Activated CD4-positive, alpha-beta T cell treated with anti-CD3 and anti-CD28 coated beads, Interleukin-2, amount 50 U/mL, for 48 hours (primary cell): ENCODE measurements around the gene IL25.

Experiments used
- DNase-seq, 2 experiments: peaks; one replicate each; pipeline ENCODE4 v3.0.0-alpha.2; 2020

IL25 gene

DNA sequence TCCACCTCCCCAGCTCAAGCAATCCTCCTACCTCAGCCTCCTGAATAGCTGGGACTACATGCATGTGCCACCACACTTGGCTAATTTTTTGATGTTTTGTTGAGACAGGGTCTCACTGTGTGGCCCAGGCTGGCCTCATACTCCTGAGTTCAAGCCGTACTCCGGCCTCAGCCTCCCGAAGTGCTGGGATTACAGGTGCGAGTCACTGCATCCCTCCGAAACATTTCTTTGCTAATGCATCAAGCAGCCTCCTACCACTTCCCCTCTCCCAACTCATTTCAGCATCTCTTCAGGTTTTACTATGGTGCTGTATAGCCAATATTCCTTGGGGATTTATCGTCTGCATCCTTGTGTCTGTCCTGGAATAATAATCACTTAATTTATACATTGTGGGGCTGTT, 17.6 kb upstream of the IL25 start:
- DNase-seq, result no peak

DNA sequence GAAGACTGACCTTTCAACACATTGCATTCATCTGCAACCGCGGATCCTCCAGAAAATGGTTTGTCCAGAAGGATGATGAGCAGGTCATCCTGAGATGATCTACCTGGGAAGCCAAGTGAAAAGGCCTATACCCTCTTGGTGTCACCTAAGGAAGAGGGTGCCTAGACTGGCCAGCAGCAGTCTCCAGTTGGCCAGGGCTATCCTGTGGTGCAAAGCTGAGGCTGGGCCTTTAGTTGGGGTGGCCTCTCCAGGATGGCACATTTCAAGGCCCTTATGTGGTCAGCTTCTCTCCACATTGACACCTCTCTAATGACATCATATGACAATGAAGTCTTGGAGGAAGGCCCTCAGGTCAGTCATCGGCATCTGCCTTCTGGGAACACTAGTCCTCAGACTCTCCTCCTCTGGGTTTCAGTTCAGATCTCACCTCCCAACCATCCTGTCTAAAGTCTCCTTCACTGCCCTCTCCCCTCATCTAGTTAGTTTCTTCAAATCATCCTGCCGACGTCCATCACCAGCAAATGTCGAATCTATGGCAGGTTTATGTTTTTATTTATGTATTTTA, 16.7 kb upstream of the IL25 start:
- no peak for DNase-seq

DNA sequence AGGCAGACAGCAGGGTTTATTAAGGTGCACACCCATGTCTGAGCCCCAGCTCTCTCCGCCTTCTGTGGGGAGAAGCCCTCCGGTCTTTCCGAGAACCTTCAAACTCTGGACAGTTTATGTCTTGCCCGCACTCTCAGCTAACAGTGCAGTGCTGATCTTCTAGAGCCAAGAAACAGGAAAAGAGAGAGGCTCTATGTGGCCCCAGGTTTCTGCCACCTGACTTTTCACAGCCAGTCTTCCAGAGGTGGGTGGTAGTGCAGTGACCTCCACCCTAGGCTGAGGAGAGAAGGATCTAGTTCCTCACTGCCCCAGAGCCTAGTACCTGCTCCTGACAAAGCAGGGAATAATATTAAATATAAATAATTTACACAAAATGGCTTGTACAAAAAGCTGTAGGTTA, 15.9 kb upstream of the IL25 start:
- no peak for DNase-seq

DNA sequence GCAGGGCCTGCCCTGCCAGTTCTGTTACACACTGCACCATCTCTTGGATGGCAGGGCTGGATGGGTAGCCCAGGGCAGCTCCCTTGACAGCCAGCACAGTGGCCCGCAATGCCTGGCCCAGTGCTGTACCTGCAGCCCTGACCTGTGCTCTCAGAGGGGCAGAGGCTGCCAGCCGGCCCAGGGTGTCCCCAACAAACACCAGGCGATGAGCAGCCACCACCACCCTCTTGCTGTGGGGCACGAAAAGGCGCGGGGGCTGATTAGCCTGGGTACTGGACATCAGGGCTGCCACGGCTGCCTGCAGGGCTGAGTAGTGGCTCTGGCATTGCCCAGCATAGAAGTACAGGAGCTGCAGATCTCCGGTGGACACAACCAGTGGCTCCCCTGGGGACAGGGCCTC, 15.3 kb upstream of the IL25 start:
- no peak for DNase-seq

DNA sequence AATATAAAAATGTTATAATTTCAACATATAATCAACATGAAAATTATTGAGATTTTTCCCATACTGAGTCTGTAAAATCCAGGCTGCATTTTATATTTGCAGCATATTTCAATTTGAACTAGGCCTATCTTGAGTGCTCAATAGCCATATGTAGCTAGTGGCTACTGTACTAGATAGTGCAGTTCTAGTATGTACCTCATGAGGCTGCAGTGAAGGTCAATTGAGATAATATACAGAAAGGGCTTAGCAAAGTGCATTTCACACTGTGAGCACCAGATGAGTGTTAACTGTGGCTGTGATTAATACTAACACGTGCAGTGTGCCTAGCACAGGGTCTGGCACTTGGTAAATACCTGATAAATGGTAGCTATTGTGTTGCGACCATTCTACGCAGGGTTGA, 14.6 kb upstream of the IL25 start:
- no peak for DNase-seq

DNA sequence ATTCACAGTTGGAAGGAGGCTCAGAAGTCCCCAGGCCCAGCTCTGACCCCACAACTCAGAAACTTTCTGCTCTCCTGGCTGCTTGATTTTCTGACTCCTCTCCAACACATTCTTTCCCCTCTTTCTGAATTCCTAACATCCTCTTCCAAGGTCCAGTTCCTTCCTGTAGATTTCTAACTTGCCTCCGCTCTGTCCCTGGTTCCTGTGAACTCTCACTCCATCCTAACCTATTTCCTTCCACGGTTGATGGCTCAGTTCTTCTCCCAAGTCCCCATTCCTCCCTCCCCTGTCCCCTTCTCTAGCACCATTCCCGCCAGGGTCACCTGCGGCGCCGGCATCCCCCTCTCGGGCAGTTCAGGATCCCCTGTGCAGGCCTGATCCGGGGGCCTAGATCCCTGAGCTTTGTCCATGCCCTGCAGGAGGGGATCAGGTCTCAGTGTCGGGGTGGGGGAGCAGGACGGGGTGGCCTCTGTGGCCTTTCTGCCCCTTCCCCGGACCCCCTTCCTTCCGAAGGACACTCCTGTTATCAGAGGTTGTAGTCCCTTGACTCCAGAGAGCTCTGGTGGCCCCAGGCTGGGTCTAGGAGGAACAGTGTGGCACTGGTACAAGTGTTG, 13.9 kb upstream of the IL25 start:
- DNase-seq, result no peak

DNA sequence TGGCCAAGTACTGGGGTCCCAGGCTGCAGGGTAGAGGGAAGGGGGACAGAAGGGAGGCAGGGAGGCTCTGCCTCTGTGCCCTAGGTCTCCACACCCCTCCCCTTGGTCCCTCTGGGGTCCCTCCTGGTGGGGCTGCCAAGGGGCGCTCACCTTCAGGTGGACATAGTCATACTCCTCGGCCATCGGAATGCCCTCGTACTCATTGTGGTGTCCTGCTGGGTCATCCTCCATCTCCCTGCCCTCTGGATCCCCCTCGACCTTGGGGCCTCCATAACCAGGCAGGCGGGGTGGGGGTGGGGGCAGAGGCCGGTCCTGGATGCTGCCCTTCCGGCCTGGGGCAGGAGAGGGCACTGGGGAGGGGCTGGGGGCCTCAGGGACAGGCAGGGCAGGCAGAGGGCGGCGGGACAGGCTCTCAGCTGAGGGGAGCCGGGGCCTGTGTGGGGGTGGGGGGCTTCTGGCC, 13.4 kb upstream of the IL25 start:
- DNase-seq, result no peak

DNA sequence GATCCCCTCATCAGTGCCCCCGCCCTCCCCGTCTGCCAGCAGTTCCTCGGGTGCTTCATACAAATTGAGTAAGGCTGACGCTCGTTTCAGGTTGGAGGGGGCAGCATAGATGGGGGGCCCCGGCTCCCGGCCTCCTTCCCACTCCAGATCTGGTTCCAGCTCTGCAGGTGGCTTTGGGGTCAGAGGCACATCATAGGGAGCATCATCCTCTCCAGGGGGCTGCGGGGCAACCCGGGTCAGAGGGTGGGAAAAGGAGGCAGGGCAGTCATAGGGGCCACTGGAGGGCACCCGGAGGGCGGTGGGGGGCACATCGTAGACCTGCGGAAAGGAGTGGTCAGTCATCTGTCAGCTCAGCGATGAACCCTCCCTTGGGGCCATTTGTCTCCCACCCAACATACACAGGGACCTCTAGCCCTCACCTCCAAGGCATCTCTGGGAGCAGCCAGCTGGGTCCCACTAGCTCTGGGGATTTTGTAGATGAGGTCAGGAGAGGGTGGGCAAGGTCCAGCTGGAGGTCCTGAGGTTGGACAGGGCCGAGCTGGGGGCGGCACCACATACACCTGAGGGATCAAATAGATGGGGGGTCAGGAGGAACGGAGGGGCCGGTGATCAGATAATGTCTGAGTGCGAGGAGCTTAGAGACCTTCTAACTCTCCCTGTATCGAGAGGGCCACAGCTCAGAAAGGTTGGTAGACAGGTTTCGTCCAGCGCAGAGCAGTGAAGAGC, 12.7 kb upstream of the IL25 start:
- no peak for DNase-seq

DNA sequence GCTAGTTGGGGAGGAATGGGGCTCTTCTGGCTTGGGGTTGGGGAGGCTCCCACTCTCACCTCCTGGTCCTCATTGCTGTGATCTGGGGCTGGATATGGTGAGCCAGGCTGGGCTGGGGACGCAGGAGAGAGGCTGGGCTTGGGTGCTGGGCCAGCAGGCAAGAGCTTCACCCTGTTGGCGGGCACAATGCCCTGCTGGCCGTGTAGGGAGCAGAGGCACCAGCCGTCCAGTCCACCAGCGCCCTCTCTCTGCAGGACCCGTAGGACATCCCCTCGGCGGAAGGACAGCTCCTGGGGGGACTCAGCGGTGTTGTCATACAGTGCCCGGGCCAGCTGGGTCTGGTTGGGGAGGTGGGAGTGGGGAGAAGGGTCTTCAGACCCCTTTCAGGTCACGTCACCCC, 12.1 kb upstream of the IL25 start:
- no peak for DNase-seq

DNA sequence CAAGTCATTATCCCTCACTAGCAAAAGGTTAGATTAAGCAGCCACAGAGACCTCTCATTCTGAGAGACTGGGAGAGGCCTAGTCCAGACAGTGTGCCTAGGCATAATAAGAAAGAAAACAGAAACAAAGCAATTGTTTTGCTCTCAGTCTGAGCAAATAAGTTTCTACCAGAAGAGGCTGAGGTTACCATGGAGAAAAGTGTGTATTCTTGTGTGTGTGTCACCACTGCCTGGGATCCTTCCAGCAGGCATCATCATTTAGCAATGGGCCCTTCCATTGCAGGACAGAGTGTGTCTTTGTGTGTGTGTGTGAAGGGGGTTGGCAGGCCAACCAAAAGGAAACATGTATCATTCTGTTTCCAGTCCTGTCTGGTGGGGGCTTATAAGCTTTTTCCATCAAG, 11.3 kb upstream of the IL25 start:
- no peak for DNase-seq

DNA sequence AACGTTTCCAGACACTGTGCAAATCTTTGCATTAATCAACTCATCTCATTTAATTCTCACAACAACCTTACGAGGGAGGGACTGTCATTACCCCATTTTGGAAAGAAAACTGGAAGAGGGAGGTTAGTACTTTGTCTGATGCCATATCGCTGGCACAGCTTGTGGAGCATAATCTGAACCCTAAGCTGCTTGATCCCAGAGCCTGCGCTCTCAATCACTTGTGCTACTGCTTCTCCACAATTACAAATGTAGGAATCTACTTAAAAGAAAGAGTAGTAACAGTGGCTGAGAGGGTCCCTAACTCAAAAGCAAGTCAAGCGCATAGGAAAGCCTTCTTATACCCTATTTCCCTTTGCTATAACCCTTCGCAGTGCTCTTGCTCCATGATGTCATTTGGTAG, 10.8 kb upstream of the IL25 start:
- no peak for DNase-seq

DNA sequence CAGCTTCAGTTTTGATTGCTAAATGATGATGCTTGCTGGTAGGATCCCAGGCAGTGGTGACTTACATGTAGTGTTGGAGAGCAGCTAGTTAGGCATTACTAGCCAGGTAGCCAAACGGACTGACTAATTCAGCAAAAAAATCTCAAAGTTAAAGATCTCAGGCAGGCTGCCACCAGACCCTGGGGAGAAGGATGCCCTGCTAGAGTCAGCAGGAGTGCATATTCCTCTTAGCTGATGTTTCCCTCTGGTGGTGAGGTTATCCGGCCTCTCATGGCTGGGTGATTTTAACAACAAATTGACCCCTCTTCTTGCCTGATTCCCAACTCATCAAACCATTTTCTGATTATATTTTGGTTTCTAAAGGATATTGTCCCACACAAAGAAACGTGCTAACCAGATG, 10.4 kb upstream of the IL25 start:
- no peak for DNase-seq

DNA sequence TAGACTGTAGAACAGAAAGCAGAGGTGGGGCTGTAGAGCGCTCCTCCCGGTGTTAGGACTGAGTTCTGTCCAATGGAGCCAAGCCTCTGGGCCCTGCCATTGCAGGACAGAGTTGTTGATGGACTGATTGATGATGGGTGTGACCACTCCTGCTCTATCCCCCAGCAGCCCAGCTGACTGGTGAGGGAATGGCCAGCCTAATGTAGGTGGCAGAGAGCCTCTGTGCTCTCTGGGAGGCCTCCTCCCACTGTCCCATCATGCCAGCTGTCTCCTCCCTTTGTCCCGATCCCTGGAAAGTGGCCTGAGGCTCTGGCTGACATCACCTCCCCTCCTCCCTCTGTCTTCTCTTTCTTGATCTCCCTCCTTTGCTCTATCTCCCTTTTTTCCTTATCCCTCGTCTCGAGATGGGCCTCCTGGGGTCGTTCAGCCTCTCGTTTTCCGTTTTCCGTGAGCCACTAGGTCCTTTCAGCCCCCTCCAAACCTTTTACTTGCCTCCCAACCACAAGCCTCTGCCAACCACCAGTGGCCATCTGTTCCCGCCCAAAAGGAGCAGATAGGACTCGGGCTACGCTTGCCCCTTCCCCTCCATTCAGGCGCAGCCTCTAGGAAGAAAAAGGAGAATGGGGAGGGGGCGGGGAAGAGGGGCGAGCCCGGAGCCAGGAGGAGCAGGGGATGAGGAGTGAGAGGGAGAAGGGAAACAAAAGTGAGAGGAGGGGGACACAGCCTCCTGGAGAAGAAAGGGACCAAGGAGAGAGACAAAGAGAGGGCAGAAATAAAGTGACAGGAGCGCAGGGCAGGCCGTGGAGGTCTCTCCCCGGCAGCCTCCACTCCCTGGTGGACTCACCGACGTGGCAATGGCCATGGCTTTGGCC, 8.2 kb upstream of the IL25 start:
- DNase-seq, result no peak

DNA sequence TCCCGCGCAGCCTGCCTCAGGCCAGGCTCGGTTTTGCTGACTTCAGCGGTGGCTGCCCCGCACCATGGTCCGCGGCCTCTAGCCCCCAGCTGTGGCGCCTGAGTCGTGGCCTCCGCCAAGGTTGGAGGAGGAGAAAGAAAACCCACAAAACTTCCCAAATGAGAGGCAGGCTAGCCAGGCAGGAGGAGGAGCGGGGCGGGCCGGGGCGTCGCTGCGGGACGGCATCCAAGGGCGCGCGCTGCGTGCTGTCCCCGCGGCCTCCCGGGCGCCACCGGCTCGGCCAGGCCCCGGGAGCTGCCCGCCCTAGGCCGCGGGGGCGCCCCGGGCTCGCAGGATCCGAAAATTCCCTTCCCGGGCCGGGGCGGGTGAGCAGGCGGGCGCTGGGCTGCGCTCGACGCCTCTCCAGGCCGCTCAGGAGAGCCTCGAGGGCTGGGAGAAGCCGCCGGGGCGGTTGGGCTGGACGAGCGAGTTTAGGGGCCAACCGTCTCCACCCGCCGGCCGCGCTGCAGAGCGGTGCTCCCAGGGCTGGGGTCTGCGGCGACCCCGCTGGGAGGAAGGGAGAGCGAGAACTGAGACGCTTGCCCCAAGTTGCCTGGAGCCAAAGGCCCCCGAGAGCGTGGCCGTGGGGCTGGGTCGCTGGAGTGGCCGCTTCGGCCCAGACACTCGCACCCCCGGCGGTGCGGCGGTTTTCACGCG, 7.4 kb upstream of the IL25 start, which contains the start of gene EFS:
TSS of gene EFS (minus strand) at position 137 of the 696 bp plus-strand sequence. CDS start 147 bp downstream, outside the sequence.
- no peak for DNase-seq

DNA sequence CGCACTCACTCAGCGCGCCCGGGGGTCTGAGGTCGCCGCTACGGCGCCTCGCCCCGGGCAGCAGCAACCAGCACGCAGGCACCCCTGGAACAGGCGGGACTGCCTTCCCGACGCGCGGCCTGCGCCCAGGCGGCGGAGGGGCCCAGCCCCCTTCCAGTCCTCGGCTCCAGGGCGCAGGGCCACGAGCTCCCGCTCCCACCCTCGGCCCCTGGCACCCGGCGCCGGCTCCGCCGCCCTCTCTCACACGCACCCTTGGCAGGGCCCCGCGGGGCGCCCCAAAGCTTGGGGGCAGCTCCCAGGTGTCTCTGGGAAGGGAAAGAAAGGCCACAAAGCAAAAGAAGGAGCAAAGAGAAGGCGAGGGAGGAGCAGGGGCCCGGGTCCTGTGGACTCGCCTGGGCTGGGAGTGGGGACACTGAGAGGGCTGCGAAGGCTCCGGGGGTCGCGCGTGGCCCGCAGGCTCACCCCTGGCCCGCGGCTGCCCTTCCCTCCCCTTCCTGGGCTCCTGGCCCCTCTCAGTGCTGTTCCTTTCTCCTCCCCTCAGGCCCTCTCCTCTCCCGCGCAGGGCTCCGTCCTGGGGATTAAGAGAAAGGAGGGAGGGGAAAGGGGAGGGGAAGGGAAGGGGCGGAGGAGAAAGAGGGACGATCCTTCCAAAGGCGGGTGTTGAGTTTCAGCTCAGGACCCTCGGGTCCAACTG, 6.7 kb upstream of the IL25 start:
- DNase-seq, result no peak

DNA sequence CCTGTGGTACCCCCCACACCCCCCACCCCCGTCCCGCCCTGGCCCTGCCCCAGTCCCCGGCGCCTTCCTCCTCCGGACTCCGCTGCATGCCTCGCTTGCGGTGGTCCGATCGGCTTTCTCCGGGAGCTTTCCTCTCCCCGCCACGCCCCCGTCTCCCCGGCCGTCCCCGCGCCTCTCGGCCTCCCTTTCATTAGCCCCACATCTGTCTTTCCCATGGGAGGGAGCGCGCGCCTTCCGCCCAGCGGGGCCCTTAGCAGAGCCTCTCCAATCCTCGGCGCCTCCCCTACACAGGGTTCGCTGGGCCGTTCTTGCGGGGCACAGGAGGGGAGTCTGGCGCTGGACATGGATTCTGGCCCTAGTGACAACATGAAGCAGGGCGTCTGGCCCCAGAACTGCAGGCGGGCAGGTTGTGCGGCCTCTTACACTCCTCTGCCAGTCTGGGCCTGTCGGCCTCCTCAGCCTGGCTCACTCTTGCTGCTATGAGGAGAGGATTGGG, 6.1 kb upstream of the IL25 start:
- DNase-seq, result no peak

DNA sequence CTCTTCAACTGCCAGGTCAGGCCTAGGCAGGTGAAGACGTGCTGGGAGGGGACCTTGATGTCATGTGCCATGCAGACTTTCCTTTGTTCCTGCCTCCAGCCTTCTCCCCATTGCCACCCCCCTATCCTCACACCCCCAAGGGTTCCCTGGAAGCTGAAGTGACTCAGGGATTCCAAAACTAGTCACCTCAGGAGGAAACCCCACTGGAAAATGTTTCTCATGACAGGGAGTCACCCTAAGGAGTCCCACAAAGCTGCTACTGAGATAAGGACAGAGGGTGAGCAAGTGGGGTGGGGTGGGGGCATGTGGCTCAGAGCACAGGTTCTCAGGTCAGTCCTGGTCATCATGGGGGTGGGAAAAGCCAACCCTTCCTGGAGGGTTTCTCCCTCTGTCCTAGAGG, 2.4 kb upstream of the IL25 start:
- no peak for DNase-seq

DNA sequence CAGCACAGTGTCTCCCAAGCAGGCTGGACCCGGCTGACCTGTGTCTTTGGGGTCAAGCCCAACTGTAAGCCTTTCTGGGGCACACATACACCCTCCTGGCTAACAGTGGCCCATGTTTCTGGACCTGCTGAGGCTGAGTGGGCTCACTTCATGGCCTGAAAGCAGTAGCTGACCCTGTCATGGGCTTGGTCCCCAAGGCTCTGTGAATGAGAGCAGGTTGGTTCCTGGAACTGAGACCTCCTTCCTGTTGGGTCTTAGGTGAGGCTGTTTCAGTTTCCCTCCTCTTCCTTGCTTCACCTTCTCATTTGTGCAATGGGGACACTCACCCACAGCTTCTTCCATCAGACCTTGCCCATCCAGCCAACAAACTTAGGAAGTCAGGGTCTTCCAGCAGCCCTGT, 744 bp upstream of the IL25 start:
- DNase-seq, result no peak

DNA sequence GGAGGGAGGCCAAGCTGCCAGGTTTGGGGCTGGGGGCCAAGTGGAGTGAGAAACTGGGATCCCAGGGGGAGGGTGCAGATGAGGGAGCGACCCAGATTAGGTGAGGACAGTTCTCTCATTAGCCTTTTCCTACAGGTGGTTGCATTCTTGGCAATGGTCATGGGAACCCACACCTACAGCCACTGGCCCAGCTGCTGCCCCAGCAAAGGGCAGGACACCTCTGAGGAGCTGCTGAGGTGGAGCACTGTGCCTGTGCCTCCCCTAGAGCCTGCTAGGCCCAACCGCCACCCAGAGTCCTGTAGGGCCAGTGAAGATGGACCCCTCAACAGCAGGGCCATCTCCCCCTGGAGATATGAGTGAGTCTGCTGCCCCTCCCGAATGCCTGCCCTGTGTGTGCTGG, 432 bp downstream of the IL25 start:
- DNase-seq, result no peak

DNA sequence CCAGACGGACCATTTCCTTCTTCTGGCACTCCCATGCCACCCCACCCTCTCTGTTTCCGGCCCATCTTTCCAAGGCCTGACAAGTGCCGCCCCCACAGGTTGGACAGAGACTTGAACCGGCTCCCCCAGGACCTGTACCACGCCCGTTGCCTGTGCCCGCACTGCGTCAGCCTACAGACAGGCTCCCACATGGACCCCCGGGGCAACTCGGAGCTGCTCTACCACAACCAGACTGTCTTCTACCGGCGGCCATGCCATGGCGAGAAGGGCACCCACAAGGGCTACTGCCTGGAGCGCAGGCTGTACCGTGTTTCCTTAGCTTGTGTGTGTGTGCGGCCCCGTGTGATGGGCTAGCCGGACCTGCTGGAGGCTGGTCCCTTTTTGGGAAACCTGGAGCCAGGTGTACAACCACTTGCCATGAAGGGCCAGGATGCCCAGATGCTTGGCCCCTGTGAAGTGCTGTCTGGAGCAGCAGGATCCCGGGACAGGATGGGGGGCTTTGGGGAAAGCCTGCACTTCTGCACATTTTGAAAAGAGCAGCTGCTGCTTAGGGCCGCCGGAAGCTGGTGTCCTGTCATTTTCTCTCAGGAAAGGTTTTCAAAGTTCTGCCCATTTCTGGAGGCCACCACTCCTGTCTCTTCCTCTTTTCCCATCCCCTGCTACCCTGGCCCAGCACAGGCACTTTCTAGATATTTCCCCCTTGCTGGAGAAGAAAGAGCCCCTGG, 3.1 kb downstream of the IL25 start:
- no peak for DNase-seq

DNA sequence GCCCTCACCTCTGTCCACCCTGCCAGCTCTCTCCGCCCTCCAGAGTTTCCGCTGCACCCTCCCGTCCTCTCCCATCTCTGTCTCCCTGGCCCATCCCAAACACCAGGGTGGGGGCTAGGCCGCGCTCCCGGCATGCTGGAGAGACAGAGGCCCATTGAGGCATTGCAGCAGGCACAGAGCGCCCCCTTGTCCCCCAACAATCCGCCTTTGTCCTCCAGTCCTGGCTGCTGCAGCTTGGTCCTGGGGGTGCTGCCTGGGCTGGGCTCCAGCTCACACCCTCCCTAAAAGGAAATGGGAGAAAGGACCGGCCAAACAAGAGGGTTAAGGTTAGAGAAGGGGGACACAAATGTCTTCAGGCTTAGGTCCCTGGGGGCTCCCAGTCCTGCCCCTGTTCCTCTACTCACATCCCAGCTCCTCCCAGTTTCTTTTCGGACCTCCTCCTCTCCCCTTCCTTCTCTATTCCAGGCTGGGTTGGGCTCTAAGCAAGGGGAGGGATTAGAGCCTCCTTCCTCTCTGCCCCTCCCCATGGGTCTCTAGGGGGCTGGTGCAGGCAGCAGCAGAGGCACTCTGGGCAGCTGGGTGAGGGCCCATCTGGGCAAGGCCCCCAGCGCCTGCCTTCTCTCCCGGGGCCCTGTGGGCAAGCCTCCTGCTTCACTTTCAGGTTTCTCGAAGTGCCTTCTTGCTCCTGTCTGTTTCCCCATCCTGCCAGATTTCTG, 4.0 kb downstream of the IL25 start, which contains the start of gene CMTM5:
TSS of gene CMTM5 (plus strand) at position 565 of the 716 bp plus-strand sequence. CDS start 206 bp downstream, outside the sequence.
- DNase-seq, result no peak
